ENCODE measurements around the gene SEMA5A.
"Not testable (repeated sequence)": the region's sequence is repeated elsewhere in the genome, so short reads cannot be mapped to it uniquely, and the experiment has no call there.

The SEMA5A gene

DNA sequence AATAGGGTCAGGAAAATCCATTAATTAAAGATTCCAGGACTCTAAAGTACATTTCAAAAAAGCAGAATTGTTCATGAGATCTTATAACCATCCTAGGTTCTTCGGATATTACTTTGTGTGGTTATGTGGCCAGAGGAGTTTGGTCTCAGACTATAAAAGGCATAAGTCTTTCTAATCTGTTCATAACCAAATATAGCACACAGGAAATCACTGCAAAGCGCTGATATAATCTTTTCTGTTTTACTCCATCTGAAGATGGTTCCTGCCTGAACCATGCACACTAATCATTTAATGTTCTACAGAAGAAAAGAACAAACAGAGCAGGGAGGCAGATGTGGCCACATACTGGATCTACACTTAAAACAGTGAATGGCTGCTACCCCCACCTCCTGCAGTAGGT lies 182.8 kb downstream of the SEMA5A start:
- no peak overlapping the region for H3K27ac ChIP-seq
- TF ChIP-seq, protein P1, sequence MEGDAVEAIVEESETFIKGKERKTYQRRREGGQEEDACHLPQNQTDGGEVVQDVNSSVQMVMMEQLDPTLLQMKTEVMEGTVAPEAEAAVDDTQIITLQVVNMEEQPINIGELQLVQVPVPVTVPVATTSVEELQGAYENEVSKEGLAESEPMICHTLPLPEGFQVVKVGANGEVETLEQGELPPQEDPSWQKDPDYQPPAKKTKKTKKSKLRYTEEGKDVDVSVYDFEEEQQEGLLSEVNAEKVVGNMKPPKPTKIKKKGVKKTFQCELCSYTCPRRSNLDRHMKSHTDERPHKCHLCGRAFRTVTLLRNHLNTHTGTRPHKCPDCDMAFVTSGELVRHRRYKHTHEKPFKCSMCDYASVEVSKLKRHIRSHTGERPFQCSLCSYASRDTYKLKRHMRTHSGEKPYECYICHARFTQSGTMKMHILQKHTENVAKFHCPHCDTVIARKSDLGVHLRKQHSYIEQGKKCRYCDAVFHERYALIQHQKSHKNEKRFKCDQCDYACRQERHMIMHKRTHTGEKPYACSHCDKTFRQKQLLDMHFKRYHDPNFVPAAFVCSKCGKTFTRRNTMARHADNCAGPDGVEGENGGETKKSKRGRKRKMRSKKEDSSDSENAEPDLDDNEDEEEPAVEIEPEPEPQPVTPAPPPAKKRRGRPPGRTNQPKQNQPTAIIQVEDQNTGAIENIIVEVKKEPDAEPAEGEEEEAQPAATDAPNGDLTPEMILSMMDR (conservative IDR thresholded peaks at IDR 0.05) = no peak

DNA sequence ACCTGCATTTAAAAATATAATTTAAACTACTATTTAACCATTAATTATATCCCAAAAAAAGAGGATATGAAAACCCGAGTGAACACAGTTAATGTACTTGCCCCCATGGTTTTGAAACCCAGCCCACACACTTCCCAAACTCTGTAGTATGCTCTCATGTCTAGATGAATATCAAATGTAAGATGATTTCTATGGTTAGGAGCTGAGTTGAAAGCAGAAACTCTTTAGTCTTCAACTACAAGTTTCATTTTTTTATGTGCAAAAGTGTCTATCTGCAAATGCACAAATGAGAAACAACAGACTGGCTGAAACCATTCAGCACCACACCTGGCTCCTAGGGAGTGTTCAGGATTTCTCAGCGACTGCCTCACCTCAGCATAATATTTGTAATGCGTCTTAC lies 183.3 kb downstream of the SEMA5A start:
- no peak overlapping the region for H3K27ac ChIP-seq
- TF ChIP-seq, protein P1 (conservative IDR thresholded peaks at IDR 0.05) = no peak

DNA sequence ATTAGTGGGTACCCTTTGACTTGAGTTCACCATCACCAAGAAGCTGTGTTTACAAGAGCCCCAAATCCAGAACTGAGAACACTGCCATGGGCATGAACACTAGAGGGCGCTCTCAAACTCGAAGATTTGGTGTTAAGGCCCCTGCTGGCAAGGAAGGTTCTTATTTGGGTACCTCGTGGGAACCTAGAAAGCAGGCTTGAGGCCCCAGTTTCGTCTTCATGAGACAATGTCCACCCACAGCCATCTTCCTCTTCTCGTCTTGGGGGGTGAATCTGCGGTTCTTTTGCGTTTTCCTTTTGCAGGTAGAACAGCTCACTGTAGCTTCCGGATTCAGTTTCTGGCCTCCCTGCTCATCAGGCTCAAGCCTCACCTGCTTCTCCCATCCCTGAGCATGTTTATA lies 184.0 kb downstream of the SEMA5A start:
- TF ChIP-seq, protein P1 (conservative IDR thresholded peaks at IDR 0.05) = peak; percentile 85
- no peak overlapping the region for H3K27ac ChIP-seq

DNA sequence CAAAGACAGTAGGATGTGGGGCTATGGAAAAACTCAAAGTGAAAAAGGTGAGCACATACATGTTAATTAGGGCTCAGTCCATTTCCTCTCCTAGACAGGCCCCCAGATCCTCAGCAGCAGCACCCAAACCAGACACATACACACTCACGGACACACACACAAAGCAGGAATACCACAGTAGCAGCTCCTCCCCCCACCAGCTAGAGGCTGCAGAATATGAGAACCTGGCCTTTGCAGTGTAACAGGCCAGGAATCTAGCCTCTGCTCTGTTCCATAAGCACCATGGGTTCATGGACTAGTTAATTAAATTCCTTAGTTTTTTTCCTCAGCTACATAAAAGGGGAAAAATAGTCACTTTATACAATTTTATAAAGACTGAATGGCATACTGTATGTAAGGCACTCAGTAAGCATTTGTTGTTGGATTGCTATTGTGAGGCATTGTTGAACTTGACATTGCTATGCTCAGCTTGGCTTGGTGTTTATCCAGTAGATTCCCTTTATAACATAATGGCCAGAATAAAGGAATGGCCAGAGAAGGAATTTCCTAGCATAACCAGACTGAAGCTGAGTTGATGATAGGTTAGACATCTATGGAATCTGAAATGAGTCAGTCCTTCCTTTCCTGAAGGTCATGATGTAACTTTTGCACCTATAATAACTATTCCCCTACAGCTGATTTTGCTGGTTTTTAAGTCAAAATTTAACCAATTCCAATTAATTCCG lies 186.8 kb downstream of the SEMA5A start:
- H3K27ac ChIP-seq = no peak overlapping the region
- TF ChIP-seq, protein P1 (conservative IDR thresholded peaks at IDR 0.05) = no peak

DNA sequence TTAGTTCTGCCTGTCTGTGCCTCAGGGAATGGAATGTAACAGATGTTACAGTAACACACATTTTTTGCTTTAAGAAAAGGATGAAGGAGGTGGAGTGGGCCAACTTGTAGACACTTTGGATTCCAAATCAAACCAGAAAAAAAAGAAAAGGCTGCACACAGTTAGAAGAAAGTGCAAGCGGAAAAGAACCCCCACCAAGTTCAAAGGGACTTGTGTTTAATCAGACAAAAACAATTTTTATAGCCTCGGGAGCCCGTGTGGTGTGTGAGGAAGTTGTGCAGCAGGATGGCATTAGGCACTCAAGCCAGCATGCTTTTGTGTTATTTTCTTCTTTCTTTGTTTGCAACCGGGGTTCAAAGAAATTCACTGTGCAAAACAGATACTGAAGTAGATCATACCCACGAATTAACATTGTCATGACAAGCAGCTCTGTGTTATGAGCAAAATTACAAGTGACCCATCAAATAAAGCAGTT lies 189.5 kb downstream of the SEMA5A start:
- no peak overlapping the region for H3K27ac ChIP-seq
- TF ChIP-seq, protein P1 (conservative IDR thresholded peaks at IDR 0.05) = no peak

DNA sequence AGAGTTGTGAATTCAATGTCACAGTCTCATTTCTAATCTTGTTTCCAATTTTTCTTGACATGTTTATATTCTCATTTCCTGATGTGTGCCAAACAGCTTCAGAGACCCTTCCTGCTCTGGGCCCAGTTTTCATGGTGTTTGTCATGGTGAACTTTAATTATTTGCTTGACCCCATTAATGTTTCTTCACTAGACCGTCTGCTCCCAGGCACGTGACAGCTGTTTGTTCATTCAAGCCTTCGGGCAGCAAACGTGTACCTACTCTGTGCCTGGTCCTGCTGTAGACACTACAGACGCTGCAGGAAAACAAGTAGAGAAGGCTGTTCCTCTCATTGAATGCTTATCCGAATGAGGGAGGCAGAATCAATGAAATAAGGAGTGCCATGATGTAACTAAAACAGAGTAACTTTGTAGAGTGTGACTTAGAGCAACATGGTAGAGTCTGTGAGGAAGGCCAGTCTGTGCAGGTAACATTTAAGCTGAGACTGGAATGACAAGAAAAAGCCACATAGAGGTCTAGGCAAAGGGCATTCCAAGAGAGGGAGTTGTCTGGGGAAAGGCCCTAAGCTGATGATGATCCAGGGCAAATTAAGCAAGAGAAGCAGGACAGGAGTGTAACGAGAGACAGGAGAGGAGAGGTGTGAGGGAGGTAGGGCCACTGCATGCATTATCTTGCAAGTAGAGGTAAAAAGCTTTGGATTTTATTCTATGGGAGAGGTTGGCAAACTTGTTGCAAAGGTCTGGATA lies 191.4 kb downstream of the SEMA5A start:
- TF ChIP-seq, protein P1 (conservative IDR thresholded peaks at IDR 0.05) = no peak
- no peak overlapping the region for H3K27ac ChIP-seq

DNA sequence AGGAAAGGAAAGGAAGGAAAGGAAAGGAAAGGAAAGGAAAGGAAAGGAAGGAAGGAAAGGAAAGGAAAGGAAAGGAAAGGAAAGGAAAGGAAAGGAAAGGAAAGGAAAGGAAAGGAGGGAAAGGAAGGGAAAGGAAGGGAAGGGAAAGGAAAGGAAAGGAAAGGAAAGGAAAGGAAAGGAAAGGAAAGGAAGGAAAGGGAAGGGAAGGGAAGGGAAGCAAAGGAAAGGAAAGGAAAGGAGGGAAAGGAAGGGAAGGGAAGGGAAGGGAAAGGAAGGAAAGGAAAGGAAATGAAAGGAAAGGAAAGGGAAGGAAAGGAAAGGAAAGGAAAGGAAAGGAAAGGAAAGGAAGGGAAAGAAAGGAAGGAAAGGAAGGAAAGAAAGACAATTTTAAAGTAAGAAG lies 192.8 kb downstream of the SEMA5A start:
- H3K27ac ChIP-seq = not testable (repeated sequence)

DNA sequence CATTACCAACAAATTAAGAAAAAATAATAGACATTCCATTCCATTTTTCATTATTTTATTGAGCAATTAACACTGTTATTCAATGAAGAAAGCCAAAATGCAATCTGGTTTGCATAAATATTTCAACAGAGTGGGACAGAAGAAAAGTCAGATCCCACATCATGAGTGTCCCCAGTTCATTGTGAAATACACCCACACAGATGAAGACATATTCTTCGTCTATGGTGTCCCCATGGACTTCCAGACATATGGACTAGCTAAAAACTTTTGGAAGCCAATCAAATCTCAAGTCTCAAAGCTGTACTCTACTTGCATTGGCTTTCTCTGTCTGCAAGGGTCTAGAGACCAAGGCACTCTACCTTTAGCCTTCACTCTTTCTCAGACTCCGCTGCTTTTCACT lies 194.3 kb downstream of the SEMA5A start:
- H3K27ac ChIP-seq = no peak overlapping the region
- TF ChIP-seq, protein P1 (conservative IDR thresholded peaks at IDR 0.05) = no peak

Data from VCaP (cell line).